Stimulated activated CD8-positive, alpha-beta memory T cell treated with anti-CD3 and anti-CD28 coated beads, Interleukin-7, amount 100 ng/mL, for 24 hours (primary cell): ENCODE results near the gene ZNF256.
A peak's percentile ranks its signal among the peaks of the same experiment; 100 is the strongest.

Experiments
- DNase-seq: peaks from one replicate; pipeline ENCODE4 v3.0.0-alpha.2; 2020; ENCODE audit warnings: low read depth

Gene ZNF256

DNA sequence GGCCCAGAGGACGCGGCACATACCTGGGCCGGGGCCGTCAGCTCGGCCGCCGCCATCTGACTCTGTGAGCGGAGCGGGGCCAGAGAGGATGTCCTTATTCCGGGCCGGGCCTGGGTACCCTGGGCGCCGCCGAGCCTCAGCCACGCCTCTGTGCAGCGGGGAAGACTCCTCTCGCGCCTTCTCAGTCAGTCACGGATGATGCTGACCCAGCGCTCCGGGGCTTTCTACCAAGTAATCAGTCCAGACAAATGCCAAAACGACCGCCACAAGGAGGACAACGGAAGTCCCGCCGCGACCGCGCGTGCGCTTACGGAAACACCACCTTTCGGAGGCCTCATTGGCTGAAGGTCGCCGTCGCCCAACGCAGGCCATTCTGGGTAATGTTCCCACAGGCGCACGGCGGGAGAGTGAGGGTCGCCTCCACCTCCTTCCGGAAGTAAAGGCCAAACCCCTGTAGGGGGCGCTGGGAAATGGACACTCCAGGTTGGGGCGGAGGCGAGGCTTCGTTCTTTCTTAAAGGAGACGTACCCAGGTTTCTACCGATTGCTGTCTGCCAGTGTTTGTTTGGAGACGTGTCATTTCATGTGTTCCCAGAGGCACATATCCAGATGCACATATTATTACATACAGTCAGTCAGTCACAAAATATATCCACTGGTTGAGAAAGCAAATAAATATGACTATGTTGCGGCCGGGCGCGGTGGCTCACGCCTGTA, at the start of gene ZNF256:
TSS of gene ZNF256 (minus strand) at position 288 of the 716 bp plus-strand sequence. CDS start at position 56, 232 bp downstream.
- DNase-seq = peak; percentile 86

DNA sequence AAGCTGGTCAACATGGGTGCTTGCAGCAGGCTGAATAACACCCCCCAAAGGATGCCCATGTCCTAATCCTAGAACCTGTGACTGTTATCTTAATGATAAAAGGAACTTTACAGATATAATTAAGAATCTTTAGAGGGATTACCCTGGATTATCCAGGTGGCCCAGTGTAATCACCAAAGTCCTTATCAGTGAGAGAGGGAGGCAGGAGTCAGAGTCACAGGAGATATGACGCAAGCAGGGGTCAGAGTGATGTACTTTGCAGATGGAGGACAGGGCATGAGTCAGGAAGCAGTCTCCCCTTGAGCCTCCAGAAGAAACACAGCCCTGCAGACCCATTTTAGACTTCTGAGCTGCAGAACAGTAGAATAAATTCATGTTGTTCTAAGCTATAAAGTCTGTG, 45.3 kb upstream of the ZNF256 start:
- no peak for DNase-seq

DNA sequence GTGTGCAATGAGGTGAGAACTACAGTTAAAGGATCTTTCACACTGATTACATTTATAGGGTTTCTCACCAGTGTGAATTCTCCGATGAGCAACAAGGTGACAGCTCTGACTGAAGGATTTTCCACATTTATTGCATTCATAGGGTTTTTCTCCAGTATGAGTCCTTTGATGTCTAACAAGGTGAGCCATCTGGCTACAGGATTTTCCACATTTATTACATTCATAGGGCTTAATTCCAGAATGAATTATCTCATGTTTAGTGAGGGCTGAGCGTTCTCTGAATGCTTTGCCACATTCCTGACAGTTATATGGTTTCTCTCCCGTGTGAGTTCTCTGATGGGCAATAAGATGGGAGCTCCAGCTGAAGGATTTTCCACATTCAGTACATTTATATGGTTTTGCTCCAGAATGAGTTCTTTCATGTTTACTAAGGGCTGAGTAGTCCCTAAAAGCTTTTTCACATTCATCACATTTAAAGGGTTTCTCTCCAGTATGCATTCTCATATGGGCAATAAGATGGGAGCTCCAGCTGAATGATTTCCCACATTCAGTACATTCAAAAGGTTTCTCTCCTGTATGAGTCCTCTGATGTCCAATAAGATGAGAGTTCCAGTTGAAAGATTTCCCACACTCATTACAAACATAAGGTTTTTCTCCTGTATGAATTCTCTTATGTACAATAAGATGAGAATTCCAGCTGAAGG, 31.2 kb upstream of the ZNF256 start:
- DNase-seq = no peak

DNA sequence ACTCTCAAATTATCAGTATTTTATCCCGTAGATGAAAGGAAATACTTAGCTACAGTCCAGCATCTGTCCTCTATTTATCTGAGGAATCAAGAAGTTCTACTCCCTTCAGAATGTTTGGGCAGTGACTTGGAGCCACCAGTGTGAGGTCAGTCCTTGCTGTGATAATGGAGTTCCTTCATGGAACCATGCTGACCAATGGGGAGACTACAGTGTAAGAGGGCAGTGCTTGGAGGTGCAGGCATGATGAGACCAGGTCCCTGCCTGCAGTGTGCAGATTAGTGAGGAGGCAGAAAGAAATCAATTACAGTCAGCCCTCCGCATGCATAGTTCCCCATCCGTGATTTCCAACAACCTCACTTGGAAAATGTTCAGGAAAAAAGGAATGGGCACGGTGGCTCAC, 26.9 kb upstream of the ZNF256 start, which contains the start of gene C19orf18:
TSS of gene C19orf18 (minus strand) at position 101 of the 400 bp plus-strand sequence. CDS start 102 bp downstream, outside the sequence.
- no peak for DNase-seq

DNA sequence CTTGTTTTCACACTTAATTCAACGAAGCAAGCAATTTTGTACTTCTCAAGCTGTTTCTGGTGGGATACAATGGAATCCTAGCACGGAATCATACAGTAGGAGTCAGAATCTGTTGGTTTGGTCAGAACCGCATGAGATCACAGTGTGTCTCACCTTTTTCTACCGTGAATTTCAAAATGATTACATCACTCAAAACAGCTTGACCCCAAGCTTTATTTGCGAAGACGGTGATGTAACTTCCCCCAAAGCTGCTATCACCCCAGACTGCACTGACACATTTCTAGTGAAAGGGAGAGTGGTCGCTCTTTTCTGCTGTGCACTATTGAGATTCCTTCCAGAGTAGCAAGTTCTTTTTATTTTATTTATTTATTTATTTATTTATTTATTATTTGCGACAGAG, 17.3 kb upstream of the ZNF256 start:
- DNase-seq = no peak

DNA sequence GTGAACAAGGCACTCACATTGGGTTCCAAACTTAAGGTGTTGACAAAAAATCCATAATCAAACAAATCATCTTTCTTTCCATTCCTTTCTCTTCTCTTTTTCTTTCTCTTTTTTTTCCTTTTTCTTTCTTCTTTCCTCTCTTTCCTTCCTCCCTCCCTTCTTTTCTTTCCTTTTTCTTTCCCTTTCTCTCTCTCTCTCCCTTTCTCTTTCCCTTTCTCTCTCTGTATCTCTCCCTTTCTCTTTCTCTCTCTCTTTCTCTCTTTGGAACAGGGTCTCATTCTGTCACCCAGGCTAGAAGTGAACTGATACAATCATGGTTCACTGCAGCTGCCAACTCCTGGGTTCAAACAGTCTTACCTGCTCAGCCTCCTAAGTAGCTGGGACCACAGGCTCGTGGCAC, 14.3 kb upstream of the ZNF256 start:
- no peak for DNase-seq

DNA sequence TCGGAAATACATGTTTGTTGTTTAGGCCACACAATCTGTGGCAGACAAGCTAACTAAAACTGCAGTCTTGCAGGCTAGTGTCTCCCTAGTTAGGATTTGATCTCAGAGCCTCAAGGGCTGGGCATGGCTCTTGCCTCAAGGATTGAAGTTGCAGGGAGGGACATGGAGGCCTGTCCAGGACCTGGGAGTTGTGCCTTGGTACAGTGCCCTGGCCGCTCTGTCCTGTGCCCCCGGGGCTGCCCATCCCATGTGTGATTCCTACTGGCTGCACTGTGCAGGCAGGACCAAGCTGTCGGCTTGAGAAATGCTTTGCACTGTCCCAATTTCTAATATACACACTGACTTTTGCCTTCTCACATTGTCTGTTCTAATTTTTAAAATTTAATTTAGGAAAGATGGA, 7.5 kb upstream of the ZNF256 start:
- no peak for DNase-seq

DNA sequence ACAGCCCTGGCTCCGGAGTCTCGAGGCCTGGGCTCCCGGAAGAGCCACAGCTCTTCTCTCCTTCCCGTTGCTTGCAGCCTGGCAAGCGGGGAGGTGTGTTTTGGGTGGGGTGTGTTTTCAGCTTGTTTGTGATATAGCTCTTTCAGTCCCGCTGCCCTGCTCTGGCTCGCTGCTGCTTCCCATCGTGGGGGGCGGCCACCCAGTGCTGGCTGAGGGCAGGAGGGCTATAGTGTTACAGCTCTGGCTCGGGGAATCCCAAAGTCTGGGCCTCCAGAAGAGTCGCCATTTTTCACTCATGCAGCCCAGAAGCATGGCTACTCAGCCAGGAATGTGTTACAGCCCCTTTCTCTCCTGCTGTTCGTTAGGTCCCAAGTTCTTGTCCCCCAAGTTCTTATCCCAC, 2.2 kb upstream of the ZNF256 start:
- no peak for DNase-seq

DNA sequence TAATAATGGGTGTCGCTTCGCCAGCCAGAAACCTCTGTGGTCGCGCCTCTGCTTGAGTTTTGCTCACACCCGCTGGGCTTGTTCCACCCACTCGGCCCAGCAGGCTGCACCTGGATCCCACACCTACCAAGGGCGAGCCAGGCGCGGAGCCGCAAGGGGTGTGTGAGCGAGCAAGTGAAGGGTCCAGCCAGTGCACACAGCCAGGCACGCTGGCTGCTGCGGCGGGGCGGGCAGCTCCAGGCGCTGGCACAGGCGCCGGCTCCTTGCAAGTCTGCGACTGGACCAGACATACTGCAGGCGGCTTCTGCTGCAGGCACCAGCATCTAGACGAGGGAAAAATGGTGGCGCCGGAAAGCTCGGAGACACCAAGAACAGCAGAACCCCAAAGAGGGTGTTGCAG, 1.8 kb upstream of the ZNF256 start:
- no peak for DNase-seq

DNA sequence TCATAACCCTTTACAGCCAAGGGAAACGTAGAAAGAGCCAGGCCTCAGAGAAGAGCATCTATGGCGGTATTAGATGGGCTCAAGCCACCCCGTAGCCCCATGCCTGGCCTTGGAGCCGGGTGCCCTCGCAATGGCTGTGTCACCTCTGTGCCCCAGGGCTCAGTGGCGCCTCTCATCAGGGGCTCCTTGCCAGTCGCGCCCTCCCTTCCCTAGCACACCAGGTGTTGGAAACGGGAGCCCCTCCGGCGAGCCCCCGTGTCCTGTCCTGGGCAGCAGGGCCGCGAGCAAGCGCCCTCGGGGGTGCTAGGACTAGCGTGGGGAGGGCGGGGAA, 453 bp downstream of the ZNF256 start:
- DNase-seq = no peak

DNA sequence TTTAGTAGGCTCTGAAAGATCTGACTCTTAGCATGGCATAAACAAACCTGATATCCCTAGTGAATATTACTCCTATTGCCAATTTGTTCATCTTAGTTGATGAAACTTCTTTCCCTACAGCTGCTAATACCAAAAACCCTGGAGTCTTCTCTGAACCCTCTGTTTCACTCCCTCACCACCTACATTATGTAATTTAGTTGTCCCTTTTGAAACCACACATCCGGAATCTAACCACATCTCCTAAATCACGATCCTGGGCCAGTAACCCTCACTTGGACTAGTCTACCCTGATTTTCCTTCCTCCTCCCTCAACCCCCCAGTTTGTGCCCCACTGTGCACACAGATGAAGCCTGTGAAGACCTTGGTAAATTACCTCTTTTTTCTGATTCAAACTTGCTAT, 1.2 kb downstream of the ZNF256 start:
- DNase-seq = no peak

DNA sequence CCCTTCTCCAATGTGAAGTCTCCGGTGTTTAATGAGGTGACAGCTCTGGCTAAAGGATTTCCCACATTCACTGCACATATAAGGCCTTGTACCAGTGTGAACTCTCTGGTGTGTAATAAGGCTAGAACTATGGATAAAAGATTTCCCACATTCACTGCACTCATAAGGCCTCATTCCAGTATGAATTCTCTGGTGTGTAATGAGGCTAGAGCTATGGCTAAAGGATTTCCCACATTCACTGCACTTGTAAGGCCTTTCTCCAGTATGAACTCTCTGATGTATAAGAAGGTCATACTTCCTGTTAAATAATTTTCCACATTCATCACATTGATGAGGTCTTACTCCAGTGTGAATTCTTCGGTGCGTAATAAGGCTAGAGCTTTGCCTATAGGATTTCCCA, 5.9 kb downstream of the ZNF256 start:
- DNase-seq = no peak

DNA sequence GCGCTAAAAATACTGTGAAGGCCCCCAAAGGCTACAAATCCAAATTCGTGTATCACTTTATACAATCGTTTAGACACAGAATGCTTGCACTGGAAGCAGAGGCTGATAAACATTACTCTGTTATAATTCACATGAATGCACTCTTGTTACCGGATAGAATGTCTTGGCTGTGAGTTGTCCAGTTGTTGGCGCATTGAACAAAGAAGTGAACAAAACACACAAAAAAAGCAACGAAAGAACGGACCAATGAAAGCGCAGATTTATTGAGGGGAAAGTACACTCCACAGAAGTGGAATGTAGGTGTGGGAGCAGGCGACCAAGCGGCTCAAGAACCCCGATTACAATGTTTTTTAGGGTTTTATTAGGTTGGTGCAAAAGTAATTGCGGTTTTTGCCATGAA, 11.8 kb downstream of the ZNF256 start:
- DNase-seq = no peak

DNA sequence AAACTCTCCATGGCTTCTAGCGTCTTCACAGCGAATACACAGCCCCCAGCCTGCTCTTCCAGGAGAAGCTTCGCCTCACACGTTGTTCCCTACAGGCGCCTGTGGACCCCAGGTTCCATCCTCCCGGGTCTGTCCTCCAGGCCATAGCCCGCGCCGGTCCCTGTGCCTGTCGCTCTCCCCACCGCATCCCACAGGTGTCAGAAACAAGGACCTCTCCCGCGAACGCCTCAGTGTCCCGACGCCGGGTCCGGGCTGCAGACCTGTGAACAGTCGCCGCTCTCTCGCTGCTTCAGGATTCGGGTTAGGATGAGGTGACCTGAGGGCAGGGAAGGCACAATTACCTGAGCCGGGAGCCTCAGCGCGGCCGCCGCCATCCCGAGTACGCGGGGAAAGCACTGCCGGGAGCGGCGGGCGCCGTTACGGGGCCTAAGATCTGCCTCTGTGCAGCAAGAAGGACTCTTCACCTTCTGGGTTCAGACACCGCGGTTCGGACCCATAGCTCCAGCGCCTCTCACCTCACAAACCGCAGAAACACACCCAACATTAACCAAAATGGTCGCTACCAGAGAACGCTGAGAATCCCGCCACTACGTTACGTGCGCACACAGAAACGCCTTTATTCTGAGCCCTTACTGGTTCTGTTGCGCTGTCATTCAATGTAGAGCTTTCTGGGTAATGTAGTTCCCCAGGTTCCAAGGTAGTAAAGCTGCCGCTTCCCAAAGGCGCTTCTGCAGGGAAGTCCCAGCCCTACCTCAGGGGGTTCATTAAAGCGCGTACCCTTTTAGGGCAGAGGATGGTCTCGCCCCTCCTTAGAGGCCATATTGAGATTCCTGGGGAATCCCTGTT, 12.5 kb downstream of the ZNF256 start, which contains the start of gene ZNF418:
TSS of gene ZNF418 (minus strand) at position 583 of the 846 bp plus-strand sequence. CDS start 1,580 bp downstream, outside the sequence.
- no peak for DNase-seq

DNA sequence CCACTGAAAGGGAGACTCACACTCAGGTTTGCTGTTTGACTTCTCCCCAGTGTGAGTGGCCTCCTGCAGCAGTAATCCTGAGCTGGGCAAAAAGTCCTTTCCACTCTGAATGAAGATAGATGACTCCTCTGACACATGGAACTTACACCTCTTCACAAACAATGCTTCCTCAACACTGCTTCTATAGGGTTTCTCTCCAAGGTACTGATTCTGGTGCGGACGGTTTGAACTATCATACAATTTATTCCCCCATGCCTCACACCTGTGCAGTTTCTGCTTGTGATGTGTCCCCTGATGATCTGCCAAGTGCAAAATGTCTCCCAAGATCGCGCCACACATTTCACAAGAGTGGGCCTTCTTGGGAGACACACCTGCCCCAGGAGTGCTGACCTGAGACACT, 19.9 kb downstream of the ZNF256 start:
- no peak for DNase-seq

DNA sequence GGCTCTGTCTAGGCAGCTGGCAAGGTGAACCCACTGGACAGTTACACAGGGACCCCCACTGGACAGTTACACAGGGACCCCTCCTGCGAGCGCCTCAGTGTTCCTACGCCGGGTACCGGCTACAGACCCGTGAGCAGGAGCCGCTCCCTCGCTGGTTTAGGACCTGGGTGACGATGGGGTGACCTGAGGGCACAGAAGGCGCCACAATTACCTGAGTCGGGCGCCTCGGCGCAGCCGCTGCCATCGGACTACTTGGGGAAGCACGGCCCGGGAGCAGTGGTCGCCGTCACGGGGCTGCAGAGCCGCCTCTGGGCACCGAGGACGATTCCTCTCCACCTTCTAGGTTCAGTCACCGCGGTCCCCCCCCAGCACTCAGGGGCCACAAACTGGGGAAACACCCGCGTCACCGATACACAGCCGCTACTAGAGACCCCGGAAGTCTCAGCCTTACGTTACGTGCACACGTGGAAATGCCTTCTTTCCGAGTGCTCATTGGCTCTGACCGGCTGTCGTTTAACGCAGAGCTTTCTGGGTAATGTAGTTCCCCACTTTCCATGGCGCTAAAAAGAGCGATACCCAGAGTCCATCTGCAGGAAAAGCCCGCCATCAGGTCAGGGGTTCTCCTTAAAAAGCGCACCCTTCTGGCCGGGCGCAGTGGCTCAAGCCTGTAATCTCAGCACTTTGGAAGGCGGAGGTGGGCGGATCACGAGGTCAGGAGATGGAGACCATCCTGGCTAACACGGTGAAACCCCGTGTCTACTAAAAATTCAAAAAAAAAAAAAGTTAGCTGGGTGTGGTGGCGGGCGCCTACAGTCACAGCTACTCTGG, 31.1 kb downstream of the ZNF256 start, which contains the start of gene ZNF417:
TSS of gene ZNF417 (minus strand) at position 425 of the 828 bp plus-strand sequence. CDS start at position 244, 181 bp downstream.
- peak; percentile 53 for DNase-seq

DNA sequence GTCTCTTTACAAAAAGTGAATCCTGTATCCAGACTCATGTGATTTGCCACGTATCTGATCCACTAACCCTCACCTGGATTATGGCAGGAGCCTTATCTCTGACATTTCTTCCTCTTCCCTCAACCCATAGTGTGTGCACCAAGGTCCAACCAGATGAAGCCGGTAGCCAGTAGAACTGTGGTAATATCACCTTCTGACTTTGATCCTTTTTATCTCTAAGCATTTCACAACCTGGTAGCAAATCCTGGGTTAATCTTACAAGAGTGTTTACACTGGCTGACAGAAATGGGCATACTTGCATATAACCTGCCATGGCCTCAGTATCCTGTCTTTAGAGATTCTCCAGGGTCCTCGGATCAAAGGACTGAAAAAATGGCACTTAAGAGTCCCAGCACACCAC, 33.0 kb downstream of the ZNF256 start:
- no peak for DNase-seq

DNA sequence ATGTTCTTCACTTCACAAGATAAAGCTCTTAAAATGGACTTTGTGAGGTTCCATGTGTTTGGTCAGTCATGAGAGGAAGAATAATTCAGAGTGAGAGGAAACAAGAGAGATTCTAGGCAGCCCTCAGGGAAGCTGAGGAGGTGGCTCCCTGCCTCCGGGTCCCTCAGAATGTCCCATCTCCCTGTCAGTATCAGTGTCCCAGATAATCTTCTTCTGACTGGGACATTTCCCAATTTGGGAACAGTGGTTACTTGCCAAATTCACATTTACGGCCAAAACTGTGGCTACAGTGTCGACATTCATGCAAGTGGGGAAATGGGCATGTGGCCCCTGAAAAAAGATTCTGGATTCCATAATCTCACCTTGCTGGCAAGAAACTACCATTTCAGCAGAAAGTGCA, 40.1 kb downstream of the ZNF256 start:
- no peak for DNase-seq

DNA sequence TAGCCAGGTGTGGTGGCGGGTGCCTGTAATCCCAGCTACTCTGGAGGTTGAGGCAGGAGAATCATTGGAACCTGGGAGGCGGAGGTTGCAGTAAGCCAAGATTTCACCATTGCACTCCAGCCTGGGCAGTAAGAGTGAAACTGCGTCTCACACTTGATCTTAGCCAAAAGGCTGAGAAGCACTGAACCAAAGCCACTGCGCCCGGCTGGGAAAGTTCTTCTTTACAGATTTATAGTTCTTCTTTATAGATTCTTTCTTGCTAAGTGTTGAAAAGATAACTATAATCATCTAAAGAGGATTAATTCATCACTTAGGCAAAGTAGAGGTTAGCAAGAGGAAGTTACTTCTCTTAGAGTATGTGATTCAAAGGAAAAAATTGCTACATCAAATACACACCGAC, 42.2 kb downstream of the ZNF256 start:
- DNase-seq = no peak

DNA sequence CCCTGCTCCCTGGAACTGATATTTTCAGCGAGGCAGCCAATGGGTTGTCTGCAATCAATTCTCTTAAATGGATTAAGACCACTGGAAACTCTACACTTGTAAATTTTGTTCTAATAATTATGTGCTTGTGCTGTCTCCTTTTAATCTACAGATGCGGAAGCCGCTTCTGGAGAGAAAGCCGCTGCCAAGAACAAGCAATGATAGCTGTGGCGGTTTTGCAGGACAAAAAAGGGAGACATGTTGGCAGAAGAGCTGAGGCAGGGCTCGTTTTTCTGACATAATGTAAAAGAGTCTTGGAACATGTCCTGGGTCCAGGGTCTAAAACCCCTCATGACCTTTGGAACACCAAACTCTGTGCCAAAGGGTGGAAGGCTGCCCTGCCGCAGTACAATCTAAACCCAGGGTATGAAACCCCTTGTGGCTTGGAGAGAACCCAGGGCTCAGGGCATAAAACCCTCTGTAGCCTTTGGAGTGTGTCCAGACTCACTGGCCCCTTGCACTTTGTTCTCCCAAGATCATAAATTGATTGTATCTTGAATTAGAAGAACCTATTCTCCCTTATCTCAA, 43.8 kb downstream of the ZNF256 start:
- DNase-seq = no peak

DNA sequence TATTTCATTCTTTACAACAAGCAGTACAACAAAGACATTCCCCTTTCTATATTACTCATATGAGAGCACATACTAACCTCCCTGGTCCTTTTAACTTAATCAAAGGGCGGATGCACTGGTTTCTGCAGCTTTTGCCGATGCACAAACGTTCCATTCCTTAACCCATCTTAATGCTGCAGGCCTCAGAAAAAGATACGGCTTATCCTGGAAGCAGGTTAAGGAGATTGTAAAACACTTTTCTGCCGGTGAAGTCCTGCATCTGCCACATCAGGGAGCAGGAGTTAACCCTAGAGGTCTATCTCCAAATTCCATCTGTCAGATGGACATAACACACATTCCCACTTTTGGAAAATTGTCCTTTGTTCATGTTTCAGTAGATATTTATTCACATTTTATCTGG, 47.2 kb downstream of the ZNF256 start:
- DNase-seq = no peak
